DMS 273 (cell line): ENCODE measurements around the gene DOK5.

Source experiments
- DNase-seq: peaks from one replicate; lab custom pipeline; 2025; ENCODE audit not compliant: unreplicated experiment; lab: John Stamatoyannopoulos, UW

The DOK5 gene

DNA sequence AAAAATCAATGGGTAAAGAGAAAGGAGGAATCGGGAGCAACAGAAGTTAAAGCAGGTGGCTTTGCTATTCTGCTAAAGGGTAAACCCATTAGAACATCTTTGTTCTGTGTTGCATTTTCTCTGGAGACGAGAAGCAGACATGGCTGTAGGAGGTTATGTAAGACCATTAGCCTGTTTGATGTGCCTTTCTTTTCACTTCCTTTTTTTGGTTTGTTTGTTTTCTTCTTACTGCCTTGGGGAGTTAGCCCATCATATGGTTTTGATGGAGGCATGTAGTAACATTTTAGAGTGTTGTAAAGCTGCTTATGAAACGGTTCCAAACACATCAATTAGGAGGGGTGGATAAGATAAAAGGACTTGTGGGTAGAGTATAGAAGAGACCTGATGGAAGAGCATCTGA, 131.0 kb downstream of the DOK5 start:
- no peak for DNase-seq

DNA sequence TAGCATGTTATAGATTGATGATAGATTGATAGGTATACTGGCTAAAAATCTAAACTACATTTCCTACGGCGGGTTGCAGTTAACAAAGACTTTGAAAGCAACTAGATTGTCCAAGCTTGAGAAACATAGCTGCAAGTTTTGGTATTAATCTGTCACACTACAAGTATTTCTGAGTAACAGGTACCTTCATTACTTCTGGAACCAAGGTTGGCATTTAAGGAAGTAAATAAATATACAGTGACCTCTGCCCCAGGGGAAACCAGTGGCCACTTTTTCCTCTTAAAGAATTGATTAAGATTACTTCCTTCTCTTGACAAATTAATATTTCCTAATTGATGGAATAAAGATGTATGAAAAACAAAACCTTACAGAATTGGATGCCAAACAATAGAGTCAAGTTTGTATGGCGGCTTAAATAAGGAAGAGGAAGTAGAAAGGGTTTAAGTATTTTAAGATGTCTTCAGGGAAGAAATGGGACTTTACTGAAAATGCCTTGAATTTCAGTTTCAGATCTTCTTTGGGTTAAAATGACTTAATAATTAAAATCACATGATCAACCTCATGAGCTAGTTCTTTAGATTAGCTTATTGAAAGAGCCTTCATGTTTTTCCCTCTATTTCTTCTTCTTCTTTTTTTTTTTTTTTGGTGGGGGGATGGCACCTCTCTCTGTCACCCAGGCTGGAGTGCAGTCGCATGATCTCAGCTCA, 132.8 kb downstream of the DOK5 start:
- DNase-seq, result no peak

DNA sequence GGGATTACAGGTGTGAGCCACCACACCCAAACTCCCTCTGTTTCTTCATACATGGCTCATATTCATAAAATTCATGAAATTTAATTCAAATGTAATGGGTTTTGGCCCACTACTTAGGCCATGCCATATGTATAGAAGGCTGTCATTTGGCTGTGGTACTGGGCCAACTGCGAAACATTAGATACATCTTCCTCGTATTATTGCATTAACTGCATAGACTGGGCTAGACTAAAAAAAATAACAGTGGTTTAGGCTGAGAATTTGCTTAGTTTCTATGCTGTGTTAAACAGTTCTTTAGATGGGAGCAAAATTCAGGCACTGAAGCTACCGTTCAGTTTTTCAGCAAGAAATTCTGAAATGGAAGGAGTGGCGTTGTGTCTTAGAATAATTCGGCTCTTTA, 133.6 kb downstream of the DOK5 start:
- no peak for DNase-seq

DNA sequence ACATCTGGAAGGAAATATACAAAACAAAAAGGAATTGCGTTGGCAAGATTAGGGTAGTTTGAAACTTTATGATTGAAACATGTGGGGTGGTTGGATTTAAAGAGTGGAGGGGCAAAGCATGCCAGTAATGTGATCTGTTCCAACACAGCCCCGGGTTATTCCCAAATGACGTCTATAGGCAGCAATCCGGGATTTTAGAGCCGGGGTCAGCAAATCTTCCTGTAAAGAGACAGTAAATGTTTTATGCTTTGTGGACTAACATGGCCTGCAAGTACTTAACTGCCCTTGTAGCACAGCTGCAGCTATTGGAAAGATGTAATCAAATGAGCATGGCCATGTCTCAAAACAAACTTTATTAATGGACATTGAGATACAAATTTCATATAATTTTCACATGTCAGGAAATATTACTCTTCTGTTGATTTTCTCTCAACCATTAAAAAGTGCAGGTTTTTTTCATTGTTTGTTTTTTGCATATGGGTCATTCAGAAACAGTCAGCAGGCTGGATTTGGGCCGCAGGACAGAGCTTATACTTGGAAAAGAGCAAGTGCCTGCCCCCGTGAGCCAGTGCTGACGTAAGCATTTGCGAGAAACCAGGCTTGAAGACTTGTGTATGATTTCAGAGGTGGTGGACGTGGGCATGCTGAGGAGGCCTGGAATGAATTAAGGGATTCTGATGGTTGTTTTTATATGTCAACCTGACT, 136.5 kb downstream of the DOK5 start:
- DNase-seq, result no peak

DNA sequence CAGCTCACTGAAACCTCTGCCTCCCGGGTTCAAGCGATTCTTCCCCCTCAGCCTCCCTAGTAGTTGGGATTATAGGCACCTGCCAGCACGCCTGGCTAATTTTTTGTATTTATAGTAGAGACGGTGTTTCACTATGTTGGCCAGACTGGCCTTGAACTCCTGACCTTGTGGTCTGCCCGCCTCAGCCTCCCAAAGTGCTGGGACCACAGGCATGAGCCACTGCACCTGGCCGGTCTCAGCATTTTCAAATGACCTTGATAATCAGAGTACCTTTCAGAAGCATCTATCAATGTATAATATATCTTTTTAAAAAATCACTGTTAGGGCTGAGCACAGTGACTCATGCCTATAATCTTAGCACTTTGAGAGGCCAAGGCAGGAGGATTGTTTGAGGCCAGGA, 143.0 kb downstream of the DOK5 start:
- DNase-seq, result no peak

DNA sequence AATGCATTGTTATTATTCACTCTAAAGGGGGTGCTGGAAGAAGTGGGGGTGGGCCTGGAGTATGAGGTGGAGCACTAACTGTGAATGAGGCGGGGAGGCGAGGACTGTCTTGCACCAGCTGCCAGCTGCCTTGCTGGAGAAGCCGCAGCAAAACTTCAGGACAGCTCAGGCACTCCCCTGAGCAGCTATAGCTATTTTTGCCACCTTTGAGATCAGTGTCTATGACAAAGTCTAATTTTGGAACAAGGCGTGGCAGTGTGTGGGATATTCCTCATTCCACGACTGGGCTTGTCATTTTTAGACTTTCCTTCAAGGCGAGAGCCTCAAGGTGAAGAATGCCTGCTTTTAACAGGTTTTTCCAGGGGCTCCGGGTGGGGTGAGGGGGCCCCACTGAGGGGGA, 143.8 kb downstream of the DOK5 start:
- no peak for DNase-seq

DNA sequence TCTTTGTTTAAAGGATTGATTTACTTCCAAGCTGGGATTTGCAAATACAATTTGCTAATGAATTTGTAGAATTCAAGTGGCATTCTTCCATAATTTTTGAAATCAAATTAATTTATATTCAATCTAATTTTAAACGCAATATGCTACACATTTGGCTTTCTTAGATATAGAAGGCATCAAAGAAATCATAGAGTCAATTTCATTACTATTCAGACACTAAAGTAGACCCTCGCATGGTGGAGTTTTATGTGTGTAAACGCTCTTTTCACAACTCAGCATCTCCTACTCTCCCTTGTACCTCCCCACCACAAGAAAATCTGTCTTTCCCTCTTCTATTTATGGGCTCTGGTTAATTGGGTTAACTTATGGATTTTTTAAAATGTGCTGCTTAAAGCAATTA, 144.3 kb downstream of the DOK5 start:
- no peak for DNase-seq

DNA sequence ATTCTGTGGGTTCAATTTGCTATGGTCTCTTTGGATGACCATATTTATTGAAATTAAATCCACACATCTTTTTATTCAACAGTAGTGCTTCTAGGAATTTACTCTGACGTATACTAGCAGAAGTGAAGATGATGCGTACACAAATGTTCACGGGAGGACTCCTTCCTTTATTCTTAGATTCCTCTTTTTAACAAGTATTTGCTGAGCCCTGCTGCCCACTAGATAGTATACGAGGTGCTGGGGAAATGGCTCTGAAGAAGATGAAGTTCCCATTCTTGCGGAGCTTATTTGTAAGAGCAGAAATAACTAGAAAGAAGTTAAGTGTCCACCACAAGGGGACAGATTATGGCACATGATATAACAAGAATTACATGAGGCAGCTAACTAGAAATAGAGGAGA, 145.2 kb downstream of the DOK5 start:
- no peak for DNase-seq

DNA sequence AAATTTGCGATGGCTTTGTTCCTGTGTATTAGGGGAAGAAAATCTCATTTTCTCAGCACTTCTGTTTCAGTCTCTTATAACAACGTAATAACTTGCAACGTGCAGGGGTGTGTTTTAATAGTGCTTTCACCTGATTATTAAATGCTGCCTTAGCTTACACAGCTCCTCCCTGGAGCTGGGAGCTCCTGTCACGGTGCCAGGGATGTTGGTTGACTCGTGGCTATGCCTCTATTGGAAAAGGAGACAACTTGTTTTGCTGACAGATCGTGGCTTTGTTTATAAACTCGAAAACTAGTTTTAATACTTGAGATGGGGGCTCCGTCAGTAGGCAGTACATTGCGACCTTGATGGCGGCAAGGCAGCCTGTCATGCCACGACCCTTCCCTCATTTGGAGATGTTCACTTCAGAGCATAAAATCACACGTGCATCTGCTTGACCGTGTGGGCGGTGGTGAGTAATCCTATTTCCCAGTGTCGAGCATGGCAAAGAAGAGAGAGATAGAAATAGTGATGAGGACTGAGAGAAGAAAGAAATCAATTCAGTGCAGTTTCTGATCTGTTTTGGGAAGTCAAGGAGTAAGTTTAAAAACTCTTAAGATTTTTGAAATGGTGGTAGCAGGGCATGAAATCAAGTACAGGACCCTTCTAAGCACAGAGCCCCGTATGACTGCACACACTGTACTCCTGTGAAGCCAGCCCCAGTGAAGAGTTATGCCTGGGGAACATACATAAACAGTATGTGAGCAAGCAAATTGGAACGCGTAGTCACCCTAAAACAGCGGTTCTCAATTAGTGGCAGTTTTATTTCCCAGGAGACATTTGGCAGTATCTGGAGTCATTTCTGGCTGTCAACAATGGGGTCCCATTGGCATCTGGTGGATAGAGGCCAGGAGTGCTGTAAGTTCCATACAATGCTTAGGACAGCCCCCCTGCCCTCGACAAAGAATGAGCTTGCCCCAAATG, 147.2 kb downstream of the DOK5 start:
- DNase-seq, result peak; percentile 43

DNA sequence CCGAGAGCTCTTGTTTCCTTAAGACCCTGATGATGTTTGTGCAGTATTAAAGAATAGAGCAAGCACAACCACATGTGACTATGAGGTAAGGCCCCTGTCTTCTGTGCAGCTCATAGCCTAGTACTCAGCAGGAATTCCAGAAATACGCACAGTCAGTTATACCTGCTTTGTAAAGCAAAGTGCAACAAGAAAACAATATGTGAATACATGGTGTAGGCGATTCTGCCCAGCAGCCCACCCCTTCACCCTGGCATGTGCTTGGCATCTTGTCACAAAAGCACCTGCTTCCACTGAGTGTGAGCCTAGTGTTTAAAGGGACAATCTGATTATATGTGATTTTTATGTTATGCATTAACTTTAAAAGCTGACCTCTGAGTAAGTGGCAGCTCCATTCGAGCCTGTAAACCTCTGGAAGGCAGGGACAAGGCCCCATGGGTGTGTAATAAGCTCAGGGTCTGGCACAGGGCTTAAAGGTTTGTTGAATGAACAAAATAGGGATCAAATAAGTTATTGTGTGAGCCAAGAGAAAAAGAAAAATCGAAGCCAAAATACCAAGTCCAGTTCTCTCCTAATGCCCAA, 148.7 kb downstream of the DOK5 start:
- DNase-seq, result no peak

DNA sequence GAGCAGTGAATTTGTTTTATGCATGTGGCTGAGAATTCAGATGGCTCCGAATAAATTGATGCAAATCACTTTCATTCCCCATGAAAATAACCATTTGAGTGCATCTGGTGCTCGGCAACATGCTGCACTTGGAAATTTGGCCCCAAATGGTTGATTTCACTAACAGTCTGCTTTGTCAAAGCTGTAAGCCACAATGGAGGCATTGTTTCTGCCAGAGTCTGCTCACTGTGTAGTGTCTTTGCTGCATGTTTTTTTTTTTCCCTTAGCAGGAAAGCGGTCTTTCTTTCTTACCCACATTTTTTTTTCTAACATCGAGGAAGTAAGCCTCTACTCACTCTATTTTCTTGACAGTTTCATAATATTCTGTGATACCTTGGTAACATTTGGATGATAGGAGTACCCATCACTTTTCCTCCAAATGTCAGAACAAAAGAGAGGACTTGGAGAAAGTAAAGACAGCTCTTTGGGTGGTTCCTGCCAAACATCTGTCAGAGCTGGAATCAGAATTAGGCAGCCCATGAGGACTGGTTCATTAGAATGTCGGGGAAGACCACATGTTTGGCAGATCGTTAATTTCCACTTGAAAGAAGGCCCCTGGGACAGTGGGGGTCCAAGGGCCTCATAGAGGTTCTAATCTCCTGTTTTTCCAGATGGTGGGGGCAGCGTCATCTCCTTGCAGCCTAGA, 149.5 kb downstream of the DOK5 start:
- peak; percentile 95 for DNase-seq

DNA sequence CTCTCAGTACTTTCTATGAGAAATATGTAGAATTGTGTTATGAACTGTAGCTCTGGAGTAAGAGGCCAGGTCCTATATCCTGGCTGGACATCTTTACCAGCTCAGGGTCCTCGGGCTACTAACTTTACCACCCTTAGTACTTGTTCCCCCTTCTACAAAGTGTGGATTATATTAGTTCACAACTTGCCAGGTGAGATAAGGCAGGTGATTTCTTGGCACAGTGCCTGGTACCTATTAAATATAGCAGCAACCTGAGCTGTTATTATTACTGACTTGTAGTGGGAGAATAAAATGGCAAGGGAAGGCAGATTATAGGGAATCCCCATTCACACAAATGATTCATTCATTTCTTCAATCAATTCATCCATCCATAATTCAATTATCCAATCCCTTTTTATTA, 150.1 kb downstream of the DOK5 start:
- peak; percentile 47 for DNase-seq

DNA sequence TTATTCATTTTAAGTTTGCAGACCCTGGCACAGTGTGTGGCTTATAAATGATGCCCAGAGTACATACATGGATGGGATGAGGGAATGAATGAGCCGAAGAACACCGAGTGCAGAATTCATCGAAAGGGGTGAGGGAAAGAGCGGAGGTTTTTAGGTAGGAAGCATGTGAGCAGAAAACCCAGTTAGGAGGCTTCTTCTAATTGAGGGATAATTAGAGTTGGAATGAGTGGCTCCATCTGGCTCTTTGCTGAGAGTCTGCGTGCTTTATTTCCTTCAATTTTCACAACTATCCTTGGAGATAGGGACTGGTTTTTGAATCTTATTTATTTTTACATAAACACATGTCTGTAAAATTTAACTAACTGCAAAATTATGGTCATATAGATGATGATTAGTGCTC, 150.7 kb downstream of the DOK5 start:
- peak; percentile 74 for DNase-seq

DNA sequence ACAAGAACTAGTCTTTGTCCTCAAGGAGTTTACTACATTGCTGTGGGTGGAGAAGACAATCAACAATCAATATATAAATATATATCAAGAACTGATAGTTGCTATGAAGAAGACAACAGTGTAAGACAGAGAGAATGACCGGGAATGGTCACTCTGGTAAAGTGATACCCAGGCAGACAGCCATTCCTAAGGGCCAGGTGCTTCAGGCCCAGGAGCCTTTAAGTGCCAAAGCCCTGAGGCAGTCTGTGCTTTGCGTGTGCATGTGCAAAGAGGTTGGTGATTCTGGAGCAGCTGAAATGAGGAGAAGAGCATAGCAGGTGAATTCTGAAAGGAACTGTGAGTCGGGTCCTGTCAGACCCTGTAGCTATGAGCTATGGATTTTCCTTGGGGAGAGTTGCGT, 154.2 kb downstream of the DOK5 start:
- DNase-seq, result no peak

DNA sequence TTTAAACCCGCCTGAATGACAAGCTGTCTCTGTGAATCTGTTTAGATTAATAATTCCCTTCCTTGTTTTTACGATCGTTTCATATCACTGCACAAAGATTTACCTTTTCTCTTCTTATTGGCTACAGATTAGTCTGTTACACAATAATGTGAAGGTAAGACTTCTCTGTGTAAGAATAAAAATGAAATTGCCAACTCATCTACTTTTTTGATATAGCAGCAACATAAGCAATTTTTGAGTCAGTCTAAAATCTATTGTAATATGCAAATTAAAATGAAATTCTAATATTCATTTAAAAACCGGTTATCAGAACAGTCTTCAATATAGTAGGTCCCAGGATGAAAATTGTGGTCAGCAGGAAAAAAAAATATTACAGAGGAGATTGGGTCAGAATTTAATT, 155.2 kb downstream of the DOK5 start:
- DNase-seq, result no peak

DNA sequence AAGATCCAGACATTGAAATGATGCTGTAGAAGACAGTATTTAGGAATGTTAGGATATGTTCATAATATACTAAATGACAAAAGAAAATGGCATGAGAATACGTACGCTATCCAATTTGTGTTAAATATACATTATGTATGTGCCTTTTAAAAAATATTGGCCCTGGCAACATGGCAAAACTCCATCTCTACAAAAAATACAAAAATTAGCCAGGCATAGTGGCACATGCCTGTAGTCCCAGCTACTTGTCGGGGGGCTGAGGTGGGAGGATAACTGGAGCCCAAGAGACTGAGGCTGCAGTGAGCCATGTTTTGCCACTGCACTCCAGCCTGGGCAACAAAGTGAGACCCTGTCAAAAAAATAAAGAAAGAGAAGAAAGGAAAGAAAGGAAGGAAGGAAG, 155.7 kb downstream of the DOK5 start:
- no peak for DNase-seq

DNA sequence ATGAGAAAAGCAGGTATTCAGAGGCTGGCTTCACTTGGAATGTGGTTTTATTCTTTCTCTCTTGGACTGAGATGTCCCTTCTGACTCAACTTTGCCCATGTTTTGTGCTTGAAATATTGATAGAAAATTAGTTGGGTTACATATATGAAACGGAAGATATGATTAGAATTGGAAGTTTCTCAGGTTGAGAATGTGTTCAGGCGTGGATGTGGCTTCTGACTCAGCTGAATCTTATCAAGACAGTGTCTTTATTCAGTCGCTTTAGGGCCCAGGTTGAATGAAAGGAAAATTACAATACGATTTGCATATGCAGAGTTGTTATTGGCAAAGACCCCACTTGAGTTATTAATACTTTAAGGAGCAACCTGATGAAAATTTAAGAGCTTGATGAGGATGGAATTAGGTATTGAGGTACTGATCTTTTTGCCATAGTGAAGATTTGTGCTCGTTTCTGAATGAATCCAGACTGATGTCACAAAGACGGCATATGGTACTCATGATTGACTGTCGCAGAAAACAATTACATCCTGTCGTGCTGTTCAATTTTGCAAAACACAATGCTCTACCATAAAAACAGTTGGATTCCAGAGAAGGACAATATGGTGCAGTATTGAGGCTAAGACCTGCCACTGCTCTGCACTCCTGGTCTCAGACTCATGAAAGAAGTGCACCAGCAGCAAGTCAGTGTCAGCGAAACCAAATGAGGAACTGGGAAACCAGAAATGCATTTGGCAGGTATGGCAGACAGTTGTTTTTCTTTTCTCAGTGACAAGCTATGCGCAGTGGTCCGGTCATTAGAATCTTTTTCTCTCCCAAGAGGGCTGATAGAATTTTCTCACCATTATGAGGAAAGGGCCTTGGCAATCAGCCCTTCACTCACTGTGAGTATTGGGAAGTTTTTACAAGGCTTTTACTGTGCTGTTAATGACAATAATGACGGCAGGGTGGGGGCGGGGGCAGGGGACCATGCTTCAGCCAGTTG, 158.3 kb downstream of the DOK5 start:
- no peak for DNase-seq

DNA sequence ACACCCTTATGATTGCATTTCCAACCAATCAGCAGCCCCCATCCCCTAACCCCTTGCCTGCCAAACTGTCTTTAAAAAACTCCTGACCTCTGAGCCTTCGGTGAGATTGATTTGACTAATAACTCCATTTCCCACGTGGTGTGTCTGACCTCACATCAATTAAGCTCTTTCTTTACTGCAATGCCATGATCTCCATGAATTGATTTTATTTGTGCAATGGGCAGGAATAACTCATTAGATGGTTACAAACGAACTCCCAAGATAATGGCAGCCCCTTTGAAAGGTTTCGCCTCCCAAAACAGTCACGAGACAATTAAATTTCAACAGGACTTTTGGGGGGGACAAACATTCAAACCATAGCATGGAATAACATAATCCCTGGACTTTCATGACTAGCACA, 161.2 kb downstream of the DOK5 start:
- DNase-seq, result no peak

DNA sequence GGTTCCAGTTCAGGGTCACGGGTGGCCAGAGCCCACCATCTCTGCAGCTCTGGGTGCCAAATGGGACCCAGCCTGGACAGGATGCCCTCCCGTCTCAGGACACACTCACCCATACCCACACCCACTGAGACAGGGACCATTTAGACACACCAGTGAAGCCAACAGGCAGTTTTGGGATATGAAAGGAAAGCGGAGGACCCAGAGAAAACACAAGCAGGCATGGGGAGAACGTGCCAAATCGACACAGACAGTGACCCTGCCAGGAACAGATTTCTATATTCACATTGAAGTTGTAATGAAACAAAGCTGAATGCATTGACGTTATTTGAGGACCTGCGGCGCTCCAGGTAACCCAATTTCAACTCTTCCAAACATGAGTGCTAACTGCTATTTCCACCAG, 164.5 kb downstream of the DOK5 start:
- no peak for DNase-seq

DNA sequence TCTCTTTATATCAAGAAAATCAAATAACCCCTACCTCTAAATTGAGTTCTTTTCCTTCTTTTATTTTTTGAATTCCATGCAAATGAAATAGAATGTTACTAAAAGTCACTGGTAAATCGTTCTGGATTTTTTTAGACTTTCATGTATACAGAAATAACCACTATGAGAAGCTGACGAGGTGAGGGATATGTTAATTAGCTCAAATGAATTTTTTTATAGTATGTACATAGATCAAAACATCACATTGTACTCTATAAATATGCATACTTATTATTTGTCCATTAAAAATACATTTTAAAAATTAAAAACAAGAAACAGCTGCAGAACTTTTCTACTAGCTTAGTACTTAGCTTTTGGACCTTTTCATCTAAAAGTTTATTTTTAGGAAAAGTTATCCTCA, 165.4 kb downstream of the DOK5 start:
- no peak for DNase-seq
